GM18502 (cell line): ENCODE results near the gene TMSB15A.
A peak's percentile ranks its signal among the peaks of the same experiment; 100 is the strongest.
"Not testable (repeated sequence)": the region's sequence is repeated elsewhere in the genome, so short reads cannot be mapped to it uniquely, and the experiment has no call there.

Experiments used
- ATAC-seq: cut with Tn5 transposase; IDR thresholded peaks from one replicate; pipeline ENCODE4 v1.9.1; 2021; ENCODE audit warnings: mild to moderate bottlenecking; ENCODE audit not compliant: unreplicated experiment, poor library complexity

The TMSB15A gene

DNA sequence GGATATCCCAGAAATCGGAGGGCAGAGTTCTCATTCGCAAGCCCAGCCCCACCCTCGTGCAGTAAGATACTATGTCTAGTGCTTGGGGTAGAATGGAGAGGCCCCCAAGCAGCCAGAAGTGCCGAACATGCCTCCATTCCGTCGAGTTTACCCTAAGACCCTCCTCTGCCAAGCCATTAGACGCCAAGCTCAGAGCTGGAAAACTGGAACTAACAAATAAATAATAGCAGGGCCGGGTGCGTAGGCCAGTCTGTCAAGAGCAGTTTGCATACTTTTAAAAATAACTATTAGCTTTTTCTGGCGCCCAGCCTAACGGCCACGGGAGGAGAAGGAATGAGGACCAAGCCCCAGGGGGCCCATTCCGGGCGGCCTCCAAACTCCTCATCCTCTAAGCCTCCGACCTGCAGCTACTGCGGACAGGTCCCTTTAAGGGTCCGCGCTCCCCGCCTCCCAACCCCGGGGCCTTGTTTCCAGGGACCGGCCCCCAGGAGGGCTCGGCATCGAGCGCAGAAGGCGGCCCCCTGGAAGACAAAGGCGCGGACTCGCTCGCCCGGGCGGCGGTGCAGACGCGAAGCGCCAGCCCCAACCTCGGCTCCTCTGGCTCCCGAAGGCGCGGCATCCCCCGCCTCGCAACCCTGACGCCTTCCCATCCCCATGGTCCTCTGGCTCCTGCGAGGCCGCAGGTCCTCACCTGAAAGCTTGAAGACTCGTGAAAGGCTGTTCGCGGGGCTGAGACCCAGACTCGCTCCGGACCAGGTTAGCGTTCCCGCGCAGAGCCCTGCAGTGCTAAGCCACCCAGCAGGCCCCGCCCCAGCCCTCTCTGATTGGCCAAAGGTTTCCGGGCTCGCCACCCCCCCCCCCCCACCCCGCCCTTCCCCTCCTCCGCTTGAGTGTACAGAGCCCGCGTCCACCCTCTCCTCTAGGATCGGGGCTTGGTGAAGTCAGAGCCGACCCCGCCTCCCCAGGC, at the start of gene TMSB15A:
TMSB15A (minus strand) TSS at position 765 of the 967 bp plus-strand sequence.
- ATAC-seq: peak; percentile 93

DNA sequence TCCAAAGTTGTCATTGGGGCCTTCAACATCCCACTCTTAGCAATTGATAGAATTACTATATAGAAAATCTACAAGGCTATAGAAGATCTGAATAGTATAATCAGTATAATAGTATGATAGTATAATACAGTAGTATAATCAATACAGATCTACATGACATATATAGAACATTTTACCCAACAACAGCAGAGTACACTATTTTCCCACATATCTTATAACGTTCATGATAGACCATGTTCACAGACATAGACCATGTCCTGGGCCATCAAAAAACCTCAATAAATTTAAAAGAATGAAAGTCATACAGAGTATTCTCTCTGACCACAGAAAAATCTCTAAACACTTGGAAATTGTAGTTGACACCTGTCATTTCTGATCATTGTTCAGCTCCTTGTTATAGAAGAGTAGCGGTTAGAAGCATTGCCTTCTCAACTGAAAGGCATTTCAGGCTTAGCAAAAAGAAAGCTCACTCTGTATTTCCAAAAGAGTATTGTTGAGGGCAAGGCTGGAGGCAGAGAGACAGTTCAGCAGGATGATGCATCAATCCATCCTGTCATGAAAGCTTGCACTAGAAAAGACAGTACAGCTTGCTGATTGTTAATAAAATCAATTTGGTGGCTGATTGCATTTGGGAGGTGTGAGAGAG, 44.0 kb upstream of the TMSB15A start:
- no peak for ATAC-seq

DNA sequence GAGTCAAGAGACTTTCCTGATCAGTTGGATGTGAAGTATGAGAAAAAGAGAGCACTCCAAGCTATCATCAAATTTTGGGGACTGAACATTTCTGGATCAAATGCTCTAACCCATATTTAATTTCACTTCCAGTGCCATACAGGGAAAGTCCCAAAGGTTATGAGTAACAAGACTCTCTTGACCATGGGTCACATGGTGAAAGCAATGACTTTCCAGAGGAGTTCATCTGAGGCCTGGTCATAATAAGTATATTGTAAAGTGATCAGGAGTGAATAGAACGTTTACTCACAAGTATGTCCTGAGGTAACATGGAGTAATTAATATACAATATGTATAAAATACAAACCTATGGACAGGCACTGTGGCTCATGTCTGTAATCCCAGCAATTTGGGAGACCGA, 42.1 kb upstream of the TMSB15A start:
- ATAC-seq: no peak

DNA sequence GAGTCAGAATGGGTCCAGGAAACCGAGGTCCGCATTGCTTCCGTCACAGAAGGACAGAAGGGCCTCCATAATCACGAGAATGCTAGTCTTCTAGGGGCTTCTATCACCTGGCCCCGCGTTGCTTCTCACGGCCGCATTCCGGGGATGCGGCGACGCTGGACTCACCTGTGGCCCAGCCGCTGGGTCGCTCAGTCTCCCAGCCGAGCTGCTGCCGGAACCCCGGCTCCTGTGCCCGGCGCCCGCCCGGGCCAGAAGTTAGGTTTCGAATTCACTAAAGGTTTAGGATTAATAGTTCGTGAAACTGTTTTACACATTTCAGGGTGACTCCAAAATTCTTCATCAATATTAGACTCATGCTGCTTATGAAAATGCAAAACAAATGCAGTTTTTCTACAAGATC, 31.7 kb upstream of the TMSB15A start:
- no peak for ATAC-seq

DNA sequence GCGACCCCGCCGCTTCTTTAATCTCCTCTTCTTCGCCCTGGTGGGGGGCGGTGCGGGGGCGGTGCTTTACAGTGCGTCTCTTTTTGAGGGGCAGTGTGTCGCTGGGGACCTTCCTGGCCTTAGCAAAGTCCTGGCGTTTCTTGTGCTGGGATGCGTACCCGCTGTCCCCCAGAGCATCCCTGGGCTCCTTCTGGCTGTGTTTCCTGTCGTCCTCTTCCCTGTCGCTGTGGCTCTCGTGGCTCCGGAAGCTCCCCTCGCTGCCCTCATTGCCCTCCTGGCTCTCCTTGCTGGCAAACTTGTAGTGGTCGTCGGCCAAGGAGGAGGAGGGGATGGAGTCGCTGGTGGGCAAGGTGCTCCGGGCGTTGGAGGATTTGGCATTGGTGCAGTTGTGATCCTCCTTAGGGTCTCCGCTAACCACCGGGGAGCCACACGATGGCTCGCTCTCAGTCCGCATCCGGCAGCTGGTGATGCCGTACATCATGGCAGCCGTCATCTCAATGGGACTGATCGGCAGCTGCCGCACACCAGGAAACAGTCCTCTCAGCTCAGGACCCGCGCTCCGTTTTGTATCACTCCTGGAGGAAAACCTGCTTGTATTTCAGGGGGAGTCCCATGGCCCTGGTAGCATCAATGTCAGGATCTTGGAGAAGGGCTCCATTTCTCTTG, 30.4 kb upstream of the TMSB15A start:
- no peak for ATAC-seq

DNA sequence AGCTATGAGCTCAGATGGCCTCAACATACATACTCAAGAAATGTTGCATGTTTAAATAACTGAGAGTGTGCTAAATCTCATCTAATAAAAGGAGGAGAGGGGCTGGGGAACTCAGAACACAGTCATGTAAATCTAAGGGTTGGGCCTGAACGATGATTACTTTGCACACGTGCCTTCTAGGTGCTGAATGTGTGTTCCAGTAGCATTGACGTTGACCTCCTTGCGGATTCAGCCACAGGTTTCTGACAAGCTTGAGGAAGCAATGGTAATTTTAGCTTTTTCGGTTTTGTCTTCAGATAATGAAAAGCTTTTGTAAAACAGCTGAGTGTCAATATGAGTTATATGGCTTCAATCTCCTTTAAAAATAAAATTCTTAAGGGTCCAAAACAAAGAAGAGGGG, 29.6 kb upstream of the TMSB15A start:
- not testable (repeated sequence) for ATAC-seq

DNA sequence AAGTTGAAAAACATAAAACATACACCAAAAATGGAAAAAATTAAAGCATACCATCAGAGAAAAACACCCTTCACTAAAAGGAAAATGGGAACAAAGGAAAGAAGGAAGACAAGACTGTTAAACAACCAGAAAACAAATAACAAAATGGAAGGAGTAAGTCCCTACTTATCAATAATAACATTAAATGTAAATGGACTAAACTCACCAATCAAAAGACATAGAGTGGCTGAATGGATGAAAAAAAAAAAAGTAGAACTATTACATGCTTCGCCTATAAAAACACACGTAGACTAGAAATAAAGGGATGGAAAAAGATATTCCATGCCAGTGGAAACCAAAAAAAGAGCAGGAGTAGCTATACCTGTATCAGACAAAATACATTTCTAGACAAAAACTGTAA, 19.4 kb upstream of the TMSB15A start:
- ATAC-seq: no peak

DNA sequence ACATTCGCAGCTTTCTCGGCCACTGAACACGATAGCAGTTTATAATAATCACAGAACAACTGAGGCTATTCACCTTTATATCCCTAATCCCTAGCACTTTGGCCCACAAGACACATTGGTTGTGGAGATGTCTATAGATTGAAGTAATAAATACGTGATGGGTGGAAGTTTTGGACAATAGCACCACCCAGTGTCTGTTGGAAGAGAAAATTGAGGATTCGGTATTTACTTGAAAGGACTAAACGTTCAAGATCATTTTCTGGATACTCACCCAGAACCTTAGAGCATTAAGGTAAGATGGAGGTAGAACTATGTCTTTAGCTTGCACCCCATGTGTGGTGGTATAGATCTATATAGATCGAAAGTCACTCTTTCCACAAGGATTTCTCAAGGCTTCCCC, 787 bp upstream of the TMSB15A start:
- ATAC-seq: no peak

DNA sequence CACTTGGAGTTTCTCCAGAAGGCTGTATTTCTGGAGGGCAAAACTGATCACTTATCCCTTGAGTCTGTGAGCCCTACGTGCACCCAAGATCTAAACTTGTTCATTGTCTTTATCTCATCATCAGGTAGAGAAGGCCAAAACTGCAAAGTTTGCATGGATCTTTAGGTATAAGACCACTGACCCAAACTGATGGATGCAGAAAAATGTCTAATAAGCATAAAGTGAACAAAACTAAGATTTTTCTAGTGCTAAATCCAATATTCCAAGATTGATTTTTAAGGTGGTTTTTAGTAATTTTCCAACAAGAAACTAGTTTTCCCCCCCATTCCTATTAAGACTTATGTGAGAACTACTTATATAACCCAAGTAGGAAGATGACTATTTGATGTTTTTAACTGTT, 2.0 kb downstream of the TMSB15A start:
- ATAC-seq: no peak

DNA sequence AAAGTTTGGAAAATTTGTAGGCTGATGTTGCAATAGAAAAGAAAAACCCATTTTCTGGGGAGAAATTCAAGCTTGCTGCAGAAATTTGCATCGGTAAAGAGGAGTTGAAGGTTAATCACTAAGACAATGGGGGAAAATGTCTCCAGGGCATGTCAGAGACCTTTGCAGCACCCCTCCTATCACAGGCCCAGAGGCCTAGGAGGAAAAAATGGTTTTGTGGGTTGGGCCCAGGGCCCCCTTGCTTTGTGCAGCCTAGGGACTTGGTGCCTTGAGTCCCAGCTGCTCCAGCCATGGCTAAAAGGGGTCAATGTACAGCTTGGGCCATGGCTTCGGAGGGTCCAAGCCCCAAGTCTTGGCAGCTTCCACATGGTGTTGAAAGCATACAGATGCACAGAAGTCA, 17.8 kb downstream of the TMSB15A start:
- ATAC-seq: no peak

DNA sequence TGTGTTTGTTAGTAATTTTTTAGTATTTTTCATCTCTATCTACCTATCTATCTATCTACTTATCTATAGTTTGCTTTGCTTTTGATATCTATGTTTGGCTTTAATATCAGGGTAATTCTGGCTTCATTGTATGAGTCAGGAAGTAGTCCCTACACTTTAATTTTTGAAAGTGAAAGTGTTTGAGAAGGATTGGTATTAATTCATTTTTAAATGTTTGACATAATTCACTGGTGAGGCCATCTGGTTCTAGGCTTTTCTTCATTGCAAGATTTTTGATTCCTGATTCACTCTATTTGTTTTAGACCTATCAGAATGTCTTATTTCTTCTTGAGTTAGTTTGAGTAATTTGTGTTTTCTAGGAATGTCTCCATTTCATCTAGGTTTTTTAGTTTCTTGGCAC, 24.8 kb downstream of the TMSB15A start:
- ATAC-seq: no peak

DNA sequence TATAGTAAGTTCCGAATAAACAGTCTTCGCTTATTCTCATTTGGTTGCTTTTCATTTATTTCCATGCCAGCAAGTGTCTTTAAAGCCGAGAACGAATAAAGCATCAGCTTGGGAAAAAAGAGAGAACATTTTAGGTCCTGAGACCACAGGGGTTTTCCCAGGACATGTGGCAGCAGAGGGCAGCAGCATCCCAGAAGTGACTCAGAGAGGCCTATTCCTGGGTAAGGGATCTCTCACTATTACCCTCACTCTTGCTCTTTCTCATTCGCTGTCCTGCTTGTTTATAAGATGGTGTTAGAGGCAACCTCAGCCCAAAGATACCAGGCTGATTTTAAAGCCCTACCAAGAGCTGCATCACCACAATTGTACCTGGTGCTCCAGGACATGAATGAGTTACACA, 37.8 kb downstream of the TMSB15A start:
- ATAC-seq: not testable (repeated sequence)

DNA sequence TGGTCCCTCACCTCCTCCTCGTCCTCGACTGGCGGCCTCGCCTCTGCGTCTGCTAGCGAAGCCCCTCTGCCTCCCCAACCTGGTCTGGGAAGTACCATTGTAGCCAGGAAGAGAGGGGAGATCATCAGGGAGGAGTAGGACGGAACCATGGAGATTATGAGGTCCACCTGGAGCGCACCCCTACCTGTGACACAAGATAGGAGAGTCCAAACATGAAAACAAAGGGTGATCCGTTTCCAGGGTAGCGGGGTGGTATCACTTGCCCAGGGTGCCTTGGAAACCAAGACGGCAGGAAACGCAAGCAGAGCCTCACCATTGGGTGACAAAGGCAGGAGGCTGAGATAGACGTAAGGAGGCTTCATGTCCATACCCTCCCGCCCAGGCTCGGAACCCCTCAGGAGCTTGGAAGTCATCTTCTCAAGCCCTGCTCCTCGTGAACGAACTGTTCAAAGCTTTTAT, 44.7 kb downstream of the TMSB15A start, which contains the start of gene TCP11X2:
TCP11X2 (minus strand) TSS at position 51 of the 459 bp plus-strand sequence.
- ATAC-seq: not testable (repeated sequence)

DNA sequence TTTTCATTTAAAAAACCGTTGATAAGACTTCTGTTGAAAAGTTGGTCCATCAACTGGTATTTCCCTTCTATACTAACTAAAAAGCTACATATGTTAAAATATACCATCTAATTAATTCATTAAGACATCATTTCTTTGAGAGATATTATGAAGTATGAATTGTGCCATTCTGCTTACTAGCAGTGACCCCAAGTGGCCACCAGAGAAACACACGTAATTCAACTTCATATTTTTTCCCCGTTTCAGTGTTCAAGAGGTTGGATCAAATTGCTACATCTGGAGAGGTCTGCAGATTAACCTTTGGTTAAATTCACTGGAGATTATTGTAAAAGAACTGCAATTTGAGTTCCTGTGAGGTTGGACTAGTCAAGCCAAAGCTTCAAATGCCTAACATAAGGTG, 46.3 kb downstream of the TMSB15A start:
- peak; percentile 56 for ATAC-seq
